HG02970 (cell line): ENCODE results near the gene GABBR2.

Source experiments
- ATAC-seq: cut with Tn5 transposase; IDR thresholded peaks from one replicate; pipeline ENCODE4 v1.9.1; 2021; ENCODE audit warnings: mild to moderate bottlenecking, moderate library complexity, moderate number of reproducible peaks; ENCODE audit not compliant: unreplicated experiment, low FRiP score

The GABBR2 gene

DNA sequence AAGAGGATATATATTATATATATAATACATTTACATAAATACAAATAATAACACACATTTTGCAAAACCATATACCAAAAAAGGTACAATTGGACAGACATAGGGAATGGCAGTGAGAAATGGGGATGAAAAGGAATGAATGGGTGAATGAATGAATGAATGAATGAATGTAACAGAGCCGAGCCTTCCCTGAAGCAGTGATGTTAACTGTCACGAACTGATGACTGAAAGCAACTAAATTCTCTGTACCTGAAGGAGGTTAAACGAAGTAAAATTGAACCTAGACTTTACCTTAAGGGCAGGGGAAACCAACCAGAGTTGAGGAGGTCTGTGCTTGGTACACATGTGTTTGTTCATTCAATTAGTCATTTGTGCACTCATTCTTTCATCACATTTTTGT is 283.7 kb downstream of the GABBR2 start:
- ATAC-seq, result no peak

DNA sequence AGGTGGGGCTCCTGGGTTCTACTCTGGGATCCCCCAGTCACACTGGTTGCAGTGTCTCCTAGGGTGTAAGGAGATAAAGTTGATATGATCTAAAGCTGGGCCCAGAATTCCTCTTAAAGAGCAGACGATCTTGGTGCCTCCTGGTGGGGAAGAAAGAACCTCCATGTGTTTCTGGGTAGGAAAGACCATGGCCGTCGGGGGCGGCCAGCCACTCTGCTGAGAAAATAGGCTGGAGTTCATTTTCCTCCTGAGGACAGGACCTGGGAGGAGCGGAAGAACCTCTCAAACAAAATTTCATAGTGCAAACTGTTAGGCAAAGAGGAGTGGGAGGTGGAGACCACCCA is 289.5 kb downstream of the GABBR2 start:
- ATAC-seq, result no peak

DNA sequence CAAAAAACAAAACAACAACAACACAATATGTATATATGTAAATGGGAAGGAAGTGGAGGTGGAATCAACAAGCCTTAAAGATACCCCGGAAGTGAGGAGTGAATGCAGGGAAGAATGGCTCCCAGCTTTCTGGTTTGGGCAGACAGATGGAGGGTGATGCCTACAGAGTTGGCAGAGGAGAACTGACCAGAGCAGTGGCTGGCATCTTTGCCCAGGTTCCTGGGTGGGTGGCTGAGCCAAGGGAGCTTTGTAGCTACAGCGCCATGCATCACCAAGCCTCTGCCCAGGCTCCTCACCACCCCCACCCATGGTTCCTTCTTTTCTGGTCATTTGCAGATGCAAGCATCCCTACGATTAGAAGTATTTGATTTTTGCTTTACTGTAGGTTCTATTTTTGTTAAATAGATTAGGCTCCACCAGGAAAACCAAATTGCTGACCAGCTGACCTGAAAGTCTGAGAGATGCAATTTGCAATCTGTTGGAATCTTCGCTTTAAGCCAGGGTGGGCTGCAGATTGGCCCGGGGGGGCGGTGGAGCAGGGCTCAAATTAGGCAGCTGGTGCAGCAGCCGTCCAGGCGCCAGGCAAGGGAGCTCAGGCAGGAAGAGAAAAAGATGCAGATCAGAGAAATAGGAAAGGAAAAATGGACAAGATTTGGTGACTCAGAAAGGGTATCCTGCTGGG is 290.0 kb downstream of the GABBR2 start:
- ATAC-seq, result no peak

- no peak for ATAC-seq
These were observed 292.2 kb downstream of the GABBR2 start for GRCh38 chr9:98416294-98417248.

DNA sequence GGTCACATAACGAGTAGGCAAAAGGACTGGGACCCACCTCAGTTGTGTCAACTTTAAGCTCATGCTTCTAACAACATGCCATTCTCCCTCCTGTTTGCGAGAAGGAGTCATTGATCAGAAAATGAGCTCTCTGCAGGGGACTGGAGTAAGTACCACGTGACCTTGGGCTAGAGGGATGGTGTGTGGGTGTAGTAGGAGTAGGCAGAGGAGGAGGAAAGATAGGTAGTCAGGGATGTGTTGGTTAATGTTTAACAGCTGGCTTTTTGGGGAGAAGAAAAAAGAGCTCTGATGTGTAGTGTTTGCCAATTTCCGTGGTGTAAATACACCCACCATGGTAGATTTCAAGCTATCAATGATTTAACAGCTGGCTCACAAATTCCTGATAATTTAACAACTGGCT is 293.0 kb downstream of the GABBR2 start:
- no peak for ATAC-seq

DNA sequence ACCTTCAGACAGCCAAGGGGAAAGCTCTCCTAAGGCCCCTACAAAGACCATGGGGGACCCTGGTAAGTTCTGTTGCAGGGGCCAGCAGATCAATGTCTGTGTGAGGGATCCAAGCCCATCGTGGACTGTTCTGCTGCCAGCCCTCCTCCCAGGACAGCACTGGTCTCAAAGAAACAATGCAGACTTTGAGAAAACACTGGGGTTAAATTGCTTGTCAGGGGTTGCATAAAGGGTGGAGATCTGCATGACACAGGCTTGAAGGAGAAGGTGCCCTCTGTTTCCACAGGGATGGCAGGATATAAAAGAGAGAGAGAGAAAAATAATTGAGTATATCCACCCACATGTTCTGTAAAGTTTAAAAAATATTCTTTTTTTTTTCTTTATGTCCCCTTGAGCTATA is 295.7 kb downstream of the GABBR2 start:
- no peak for ATAC-seq

GRCh38 chr9:98412101-98412842 is 296.5 kb downstream of the GABBR2 start:
- no peak for ATAC-seq

DNA sequence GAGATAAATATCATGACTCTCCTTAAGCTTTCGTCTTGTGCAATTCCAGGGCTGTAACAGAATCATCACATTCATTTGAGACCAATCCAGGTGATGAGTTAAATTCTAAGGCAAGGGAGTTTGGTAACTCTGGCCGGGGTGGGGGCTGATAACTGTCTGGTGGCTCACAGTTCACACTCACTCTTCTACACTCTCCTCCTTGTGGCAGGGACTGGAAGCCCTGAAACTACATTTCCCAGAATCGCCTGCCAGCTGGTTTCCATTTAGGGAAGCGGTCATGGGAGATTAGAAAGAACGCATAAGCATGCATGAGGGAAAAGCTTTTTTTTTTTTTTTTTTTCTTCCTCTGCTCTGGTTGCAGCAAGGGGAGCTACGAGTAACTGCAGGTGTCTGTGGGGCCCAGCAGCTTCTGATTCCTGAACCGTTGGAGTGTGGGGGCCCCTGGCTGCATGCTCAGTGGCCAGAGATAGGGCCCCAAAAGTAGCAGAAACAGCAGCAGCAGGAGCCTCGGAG is 298.5 kb downstream of the GABBR2 start:
- no peak for ATAC-seq

DNA sequence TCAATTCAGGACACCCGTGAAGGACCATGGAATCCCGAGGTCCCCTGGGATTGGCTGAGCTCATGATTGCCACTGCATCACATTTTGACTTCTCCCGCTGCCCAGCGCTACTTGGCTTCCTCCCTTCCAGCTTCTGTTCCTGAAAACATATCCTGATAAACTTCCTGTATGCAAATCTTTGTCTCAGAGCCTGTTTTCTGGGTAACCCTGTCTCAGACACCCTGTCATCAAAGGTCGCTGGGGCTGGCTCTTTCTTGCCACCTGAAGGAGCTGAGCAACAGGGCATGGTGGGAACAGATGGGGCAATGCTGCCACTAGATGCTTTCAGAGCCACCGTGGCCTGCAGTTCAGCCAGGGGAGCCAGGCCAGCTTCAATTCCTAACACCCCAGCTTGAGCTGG is 299.0 kb downstream of the GABBR2 start:
- no peak for ATAC-seq

DNA sequence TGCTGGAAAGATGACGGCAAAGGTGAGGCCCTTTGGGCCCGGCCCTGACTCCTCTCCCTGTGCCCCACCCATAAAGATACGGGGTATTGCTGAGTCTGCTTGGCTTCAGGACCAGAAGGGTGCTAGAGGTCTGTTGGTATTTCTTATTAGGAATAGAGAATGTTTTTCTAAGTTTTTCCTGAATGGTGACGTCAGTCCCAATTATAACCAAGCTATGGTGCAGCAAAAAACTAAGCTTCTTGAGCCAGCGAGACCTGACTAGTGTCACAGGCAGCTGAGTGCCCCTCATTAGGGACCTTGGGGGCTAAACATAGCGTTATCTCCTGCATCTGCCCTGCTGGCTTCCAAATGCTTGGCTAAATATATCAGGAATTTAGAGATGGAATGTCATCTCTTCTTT is 302.3 kb downstream of the GABBR2 start:
- ATAC-seq, result no peak

DNA sequence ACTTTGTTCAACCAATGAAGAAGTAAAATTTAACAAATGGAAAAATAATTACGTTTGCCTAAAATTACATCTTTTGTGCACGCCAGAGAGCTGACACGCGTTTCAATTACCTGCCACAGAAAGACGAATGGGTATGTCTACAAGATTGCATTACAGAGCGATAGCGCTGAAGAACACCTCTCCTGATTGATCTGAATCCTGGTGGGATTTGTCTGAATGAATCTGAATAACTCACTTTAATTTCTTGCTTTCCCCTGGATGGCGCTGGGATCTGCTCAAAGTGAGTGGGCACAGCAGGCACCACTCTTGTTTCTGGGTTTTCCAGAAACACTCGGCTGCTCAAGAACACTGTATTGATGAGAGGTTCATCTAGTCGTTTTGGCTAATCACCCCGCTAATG is 304.5 kb downstream of the GABBR2 start:
- ATAC-seq, result no peak

- no peak for ATAC-seq
These were observed 305.0 kb downstream of the GABBR2 start for GRCh38 chr9:98403715-98404114.

GRCh38 chr9:98402019-98402840 is 306.5 kb downstream of the GABBR2 start:
- no peak for ATAC-seq

DNA sequence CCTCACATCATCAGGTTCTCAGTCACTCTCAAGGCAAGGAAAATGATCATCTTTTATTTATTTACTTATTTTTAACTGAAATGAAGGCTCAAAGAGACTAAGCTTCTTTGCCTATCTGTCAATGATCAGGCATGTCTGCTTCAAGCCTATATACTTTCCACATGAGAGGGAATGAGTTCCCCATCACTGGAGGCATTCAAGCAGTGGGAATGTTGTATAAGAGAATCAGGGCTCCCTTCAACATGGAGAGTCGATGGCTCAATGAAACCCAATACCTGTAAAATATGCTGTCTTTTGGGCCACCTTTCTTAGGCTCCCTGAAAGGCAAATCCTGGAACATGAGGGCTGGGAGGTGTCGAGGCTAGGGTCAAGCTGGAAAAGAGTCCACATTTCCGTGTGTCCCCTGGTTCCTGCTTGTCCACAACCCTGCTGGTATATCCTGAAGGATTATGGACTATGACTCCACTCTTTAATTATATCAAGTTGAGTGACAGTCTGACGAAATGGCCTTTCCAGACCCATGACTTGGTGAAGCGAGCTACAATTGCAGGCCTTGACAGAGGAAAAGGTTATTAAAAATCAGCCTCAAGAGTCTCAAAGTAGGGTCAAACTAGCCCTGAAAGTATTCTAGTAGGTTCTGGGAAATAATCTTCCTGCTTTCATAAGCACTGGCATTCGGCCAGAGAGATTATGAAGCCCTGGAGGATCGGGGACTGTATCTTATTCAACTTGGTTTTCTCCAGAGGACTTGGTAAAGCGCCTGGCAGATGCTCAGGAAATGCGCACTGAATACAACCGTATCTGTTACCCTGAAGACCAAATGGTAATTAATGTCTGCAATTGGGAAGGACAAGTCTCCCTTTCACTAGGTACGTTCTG is 307.4 kb downstream of the GABBR2 start:
- no peak for ATAC-seq

- ATAC-seq, result no peak
These were observed 308.6 kb downstream of the GABBR2 start for GRCh38 chr9:98399950-98400683.

GRCh38 chr9:98396656-98397055 is 312.1 kb downstream of the GABBR2 start:
- no peak for ATAC-seq

DNA sequence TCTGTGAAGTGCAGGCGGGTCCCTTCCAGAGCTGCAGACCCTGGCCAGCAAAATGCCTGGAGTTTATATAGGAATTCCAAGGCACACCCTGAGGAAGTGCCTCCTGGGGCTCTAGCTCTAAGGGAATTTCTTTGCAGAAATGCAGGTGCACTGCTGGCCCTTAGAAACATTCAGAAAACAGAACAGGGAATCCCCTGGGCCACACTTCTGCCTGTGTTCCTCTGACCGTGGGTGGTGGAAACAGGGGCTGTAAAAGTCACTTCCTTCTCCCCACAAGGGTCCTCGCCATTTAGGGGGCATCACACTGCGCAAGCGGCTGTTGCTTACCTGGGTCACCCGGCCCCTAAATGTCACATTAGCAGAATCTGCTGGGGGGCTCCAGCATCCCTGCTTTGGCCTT is 312.5 kb downstream of the GABBR2 start:
- ATAC-seq, result no peak

DNA sequence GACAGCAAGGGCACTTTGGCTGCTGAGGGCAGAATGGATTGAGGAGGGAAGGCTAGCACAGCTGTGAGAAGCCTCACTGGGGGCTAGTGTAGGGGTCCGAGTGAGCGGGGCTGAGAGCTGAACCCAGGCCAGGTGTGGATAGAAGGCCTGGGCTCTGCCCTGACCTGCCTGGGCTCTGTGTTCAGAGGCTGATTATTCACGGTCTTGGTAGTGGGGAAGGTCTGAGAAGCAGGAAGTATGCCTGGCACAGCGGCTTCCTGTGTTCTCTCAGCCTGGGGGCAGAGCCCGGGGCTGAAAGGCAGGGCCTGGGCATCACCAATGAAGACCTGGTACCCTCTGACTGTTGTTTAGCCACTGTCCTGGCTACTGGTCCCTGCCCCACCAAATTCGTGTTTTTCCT is 316.9 kb downstream of the GABBR2 start:
- ATAC-seq, result no peak

- ATAC-seq, result no peak
These were observed 317.3 kb downstream of the GABBR2 start for GRCh38 chr9:98391406-98391805.
